ENCODE results near the gene KCTD4.
"Not testable (repeated sequence)": the region's sequence is repeated elsewhere in the genome, so short reads cannot be mapped to it uniquely, and the experiment has no call there.

GRCh38 chr13:45189077-45189476 lies 11.8 kb downstream of the KCTD4 start:
- not testable (repeated sequence) for TF ChIP-seq POLR2A (IDR thresholded peaks at IDR 0.05; ENCODE audit: low read length); GATA1 (IDR thresholded peaks at IDR 0.05; ENCODE audit: low read depth, low read length)
